GM23338 (cell line): ENCODE data around the gene RELL2. TPM values are rescaled to one million over a fixed set of nuclear protein-coding genes. Genes with fewer than 3 reads are reported as not detected.

Experiments used
- ATAC-seq: fragments of 200-7000 bp; cut with Tn5 transposase; 3 replicates; pipeline ENCODE4 v1.9.1; 2020
- DNase-seq: peaks from one replicate; pipeline ENCODE4 v3.0.0-alpha.2; 2015; ENCODE audit warnings: low spot score
- H2AFZ ChIP-seq: fragments of 200-600 bp; sonication (generic); 2 replicates; pipeline ENCODE4 v1.8.0; 2016; ENCODE audit warnings: antibody characterized with exemption, mild to moderate bottlenecking, moderate library complexity
- H3F3A ChIP-seq: fragments of 200-600 bp; sonication (generic); replicated peaks from 2 replicates; pipeline ENCODE4 v1.8.0; 2017; ENCODE audit warnings: antibody characterized with exemption, mixed run types, low read depth
- H3K27ac ChIP-seq: fragments of 200-600 bp; sonication (generic); 2 replicates; pipeline ENCODE4 v1.6.1; 2016; ENCODE audit warnings: low read depth
- H3K27me3 ChIP-seq: fragments of 200-600 bp; sonication (generic); 2 replicates; pipeline ENCODE4 v1.8.0; 2016; ENCODE audit warnings: mild to moderate bottlenecking, mixed run types, moderate library complexity; ENCODE audit not compliant: insufficient read depth
- H3K36me3 ChIP-seq: fragments of 200-600 bp; sonication (generic); 2 replicates; pipeline ENCODE4 v1.8.0; 2016; ENCODE audit warnings: mild to moderate bottlenecking; ENCODE audit not compliant: insufficient read depth
- H3K4me1 ChIP-seq: fragments of 200-600 bp; sonication (generic); 2 replicates; pipeline ENCODE4 v1.8.0; 2016; ENCODE audit warnings: mild to moderate bottlenecking, moderate library complexity; ENCODE audit not compliant: insufficient read depth
- H3K4me2 ChIP-seq: fragments of 200-600 bp; sonication (generic); 2 replicates; pipeline ENCODE4 v1.7.1; 2017; ENCODE audit warnings: mixed run types
- H3K4me3 ChIP-seq: fragments of 200-600 bp; sonication (generic); 2 replicates; pipeline ENCODE4 v1.6.1; 2016; ENCODE audit warnings: mixed run types
- H3K79me2 ChIP-seq: fragments of 200-600 bp; sonication (generic); replicated peaks from 2 replicates; pipeline ENCODE4 v1.8.0; 2017; ENCODE audit warnings: mild to moderate bottlenecking; ENCODE audit not compliant: insufficient read depth
- H3K9me2 ChIP-seq: fragments of 200-600 bp; sonication (generic); 2 replicates; pipeline ENCODE4 v1.8.0; 2017; ENCODE audit not compliant: insufficient read depth
- H4K20me1 ChIP-seq: fragments of 200-600 bp; sonication (generic); replicated peaks from 2 replicates; pipeline ENCODE4 v1.8.0; 2017; ENCODE audit warnings: mild to moderate bottlenecking; ENCODE audit not compliant: insufficient read depth
- H3K27ac Mint-ChIP-seq: 2 replicates; pipeline ENCODE4 v1.8.0; 2020; ENCODE audit warnings: inconsistent platforms, mild to moderate bottlenecking, moderate library complexity, mixed read lengths
- H3K27me3 Mint-ChIP-seq: 3 replicates; pipeline ENCODE4 v1.8.0; 2022; ENCODE audit warnings: low read depth, mild to moderate bottlenecking, moderate library complexity, mixed read lengths, inconsistent platforms; ENCODE audit not compliant: insufficient read depth, poor library complexity
- H3K36me3 Mint-ChIP-seq: 3 replicates; pipeline ENCODE4 v1.8.0; 2021; ENCODE audit warnings: low read depth, mild to moderate bottlenecking, inconsistent platforms, moderate library complexity, mixed read lengths
- H3K4me1 Mint-ChIP-seq: 3 replicates; pipeline ENCODE4 v1.8.0; 2020; ENCODE audit warnings: mild to moderate bottlenecking, inconsistent platforms, mixed read lengths
- H3K4me3 Mint-ChIP-seq: 3 replicates; pipeline ENCODE4 v1.8.0; 2021; ENCODE audit warnings: moderate library complexity, mild to moderate bottlenecking, inconsistent platforms, mixed read lengths
- H3K9me3 Mint-ChIP-seq: 3 replicates; pipeline ENCODE4 v1.8.0; 2020; ENCODE audit warnings: moderate library complexity, mild to moderate bottlenecking, inconsistent platforms, mixed read lengths
- CREB1 ChIP-seq: fragments of 250-450 bp; sonication (Bioruptor Pico); IDR thresholded peaks from 2 replicates; pipeline ENCODE4 v1.5.0; 2020; ENCODE audit warnings: low read depth, mild to moderate bottlenecking, moderate library complexity
- EZH2 ChIP-seq: fragments of 200-600 bp; sonication (generic); IDR thresholded peaks from one replicate; pipeline ENCODE4 v1.8.0; 2017; ENCODE audit warnings: antibody characterized with exemption, mild to moderate bottlenecking, low read depth; ENCODE audit not compliant: unreplicated experiment
- EZH2phosphoT487 ChIP-seq: fragments of 200-600 bp; sonication (generic); IDR thresholded peaks from one replicate; pipeline ENCODE4 v1.8.1; 2018; ENCODE audit warnings: antibody characterized with exemption; ENCODE audit not compliant: unreplicated experiment
- JUNB ChIP-seq: IDR thresholded peaks from one replicate; pipeline ENCODE4 v1.6.1; 2016; ENCODE audit warnings: antibody characterized with exemption; ENCODE audit not compliant: unreplicated experiment
- NANOG ChIP-seq: IDR thresholded peaks from 2 replicates; pipeline ENCODE4 v1.6.1; 2016; ENCODE audit warnings: antibody characterized with exemption, borderline replicate concordance
- POLR2AphosphoS5 ChIP-seq: IDR thresholded peaks from 2 replicates; pipeline ENCODE4 v1.6.1; 2016; ENCODE audit warnings: antibody characterized with exemption, low read depth
- STAT1 ChIP-seq: IDR thresholded peaks from one replicate; pipeline ENCODE4 v1.6.1; 2016; ENCODE audit warnings: antibody characterized with exemption; ENCODE audit not compliant: unreplicated experiment
- ZNF114 ChIP-seq: fragments of 250-450 bp; sonication (Bioruptor Pico); IDR thresholded peaks from 2 replicates; pipeline ENCODE4 v1.5.0; 2020; ENCODE audit warnings: mild to moderate bottlenecking, moderate library complexity
- ZNF331 ChIP-seq: fragments of 250-450 bp; sonication (Bioruptor Pico); IDR thresholded peaks from 2 replicates; pipeline ENCODE4 v1.5.0; 2020; ENCODE audit warnings: low read depth, mild to moderate bottlenecking, moderate library complexity
- polyA plus RNA-seq: library from polyadenylated mRNA; unstranded; fragments of >200 nt; fragmentation: Nextera tagmentation; extraction: Ambion mirVana; gene quantifications from 2 replicates; pipeline ENCODE4 v1.2.1, GENCODE V29; 2016
- total RNA-seq: library from RNA; depleted of rRNA; stranded (reverse); fragments of >200 nt; shearing (Covaris generic); gene quantifications from 2 replicates; pipeline ENCODE4 v1.2.3, GENCODE V29; 2014
- TF ChIP-seq, protein P1 (sequence below): IDR thresholded peaks from 2 replicates; pipeline ENCODE4 v1.6.1; 2016; ENCODE audit warnings: antibody characterized with exemption
- TF ChIP-seq, protein P2 (sequence below): IDR thresholded peaks from one replicate; pipeline ENCODE4 v1.6.1; 2018; ENCODE audit warnings: antibody characterized with exemption; ENCODE audit not compliant: unreplicated experiment
- TF ChIP-seq, protein P3 (sequence below), 2 experiments: fragments of 200-600 bp in 1 of 2; sonication (generic) in 1 of 2; conservative IDR thresholded peaks; 2 replicates each; pipeline versions ENCODE4 v1.5.1 to v1.6.1; 2016 to 2017; ENCODE audit warnings: antibody characterized with exemption in 2 of 2, low read depth in 2 of 2, mild to moderate bottlenecking in 2 of 2, moderate library complexity in 1 of 2
- TF ChIP-seq, protein P4 (sequence below): fragments of 250-450 bp; sonication (Bioruptor Pico); IDR thresholded peaks from 2 replicates; pipeline ENCODE4 v1.5.0; 2020; ENCODE audit warnings: mild to moderate bottlenecking, moderate library complexity

The RELL2 gene
- total and polyA plus RNA-seq, 2 experiments from 2014 or later = 20.4 to 30.6 TPM

DNA sequence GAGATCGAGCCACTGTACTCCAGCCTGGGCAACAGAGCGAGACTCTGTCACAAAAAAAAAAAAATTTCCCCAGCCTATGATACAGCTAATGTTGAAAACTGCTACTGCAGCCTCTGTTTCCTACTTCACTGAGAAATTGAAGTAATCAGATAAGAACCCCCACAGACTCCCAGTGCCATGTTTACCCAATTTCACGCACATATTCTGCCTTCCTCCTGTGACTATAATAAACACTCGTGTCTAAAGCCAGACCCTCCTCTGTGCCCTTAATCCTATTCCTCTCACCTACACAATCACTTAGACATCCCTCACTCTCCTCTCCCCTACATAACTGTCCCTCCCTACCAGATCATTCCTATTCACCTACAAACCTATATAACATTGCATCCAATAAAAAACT is 38.9 kb downstream of the RELL2 start:
- no peak overlapping the region for H3K4me3 Mint-ChIP-seq
- no peak overlapping the region for H2AFZ ChIP-seq
- H3K27me3 Mint-ChIP-seq = peaks cover 7% of the 10 kb centered on the region

More for the DNA sequence above, 38.9 kb downstream of the RELL2 start:
- peaks cover 22% of the 10 kb centered on the region for H3F3A ChIP-seq
- no peaks in the 10 kb centered on the region; the same call in 1 of the 2 replicates for H4K20me1 ChIP-seq
- ATAC-seq (no peak), DNase-seq (no peak)
- H3K4me1 ChIP-seq = peaks cover 38% of the 10 kb centered on the region
- H3K36me3 ChIP-seq = no peaks in the 10 kb centered on the region; the same call in 1 of the 2 replicates
- H3K4me2 ChIP-seq = peak overlapping the region; percentile 48; the same call in 1 of the 2 replicates
- no peak for TF ChIP-seq ZNF331
- TF ChIP-seq CREB1 (CRISPR knock-in tag) = no peak
- TF ChIP-seq, protein P1, sequence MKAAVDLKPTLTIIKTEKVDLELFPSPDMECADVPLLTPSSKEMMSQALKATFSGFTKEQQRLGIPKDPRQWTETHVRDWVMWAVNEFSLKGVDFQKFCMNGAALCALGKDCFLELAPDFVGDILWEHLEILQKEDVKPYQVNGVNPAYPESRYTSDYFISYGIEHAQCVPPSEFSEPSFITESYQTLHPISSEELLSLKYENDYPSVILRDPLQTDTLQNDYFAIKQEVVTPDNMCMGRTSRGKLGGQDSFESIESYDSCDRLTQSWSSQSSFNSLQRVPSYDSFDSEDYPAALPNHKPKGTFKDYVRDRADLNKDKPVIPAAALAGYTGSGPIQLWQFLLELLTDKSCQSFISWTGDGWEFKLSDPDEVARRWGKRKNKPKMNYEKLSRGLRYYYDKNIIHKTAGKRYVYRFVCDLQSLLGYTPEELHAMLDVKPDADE = no peak
- TF ChIP-seq NANOG = no peak
- TF ChIP-seq, protein P2, sequence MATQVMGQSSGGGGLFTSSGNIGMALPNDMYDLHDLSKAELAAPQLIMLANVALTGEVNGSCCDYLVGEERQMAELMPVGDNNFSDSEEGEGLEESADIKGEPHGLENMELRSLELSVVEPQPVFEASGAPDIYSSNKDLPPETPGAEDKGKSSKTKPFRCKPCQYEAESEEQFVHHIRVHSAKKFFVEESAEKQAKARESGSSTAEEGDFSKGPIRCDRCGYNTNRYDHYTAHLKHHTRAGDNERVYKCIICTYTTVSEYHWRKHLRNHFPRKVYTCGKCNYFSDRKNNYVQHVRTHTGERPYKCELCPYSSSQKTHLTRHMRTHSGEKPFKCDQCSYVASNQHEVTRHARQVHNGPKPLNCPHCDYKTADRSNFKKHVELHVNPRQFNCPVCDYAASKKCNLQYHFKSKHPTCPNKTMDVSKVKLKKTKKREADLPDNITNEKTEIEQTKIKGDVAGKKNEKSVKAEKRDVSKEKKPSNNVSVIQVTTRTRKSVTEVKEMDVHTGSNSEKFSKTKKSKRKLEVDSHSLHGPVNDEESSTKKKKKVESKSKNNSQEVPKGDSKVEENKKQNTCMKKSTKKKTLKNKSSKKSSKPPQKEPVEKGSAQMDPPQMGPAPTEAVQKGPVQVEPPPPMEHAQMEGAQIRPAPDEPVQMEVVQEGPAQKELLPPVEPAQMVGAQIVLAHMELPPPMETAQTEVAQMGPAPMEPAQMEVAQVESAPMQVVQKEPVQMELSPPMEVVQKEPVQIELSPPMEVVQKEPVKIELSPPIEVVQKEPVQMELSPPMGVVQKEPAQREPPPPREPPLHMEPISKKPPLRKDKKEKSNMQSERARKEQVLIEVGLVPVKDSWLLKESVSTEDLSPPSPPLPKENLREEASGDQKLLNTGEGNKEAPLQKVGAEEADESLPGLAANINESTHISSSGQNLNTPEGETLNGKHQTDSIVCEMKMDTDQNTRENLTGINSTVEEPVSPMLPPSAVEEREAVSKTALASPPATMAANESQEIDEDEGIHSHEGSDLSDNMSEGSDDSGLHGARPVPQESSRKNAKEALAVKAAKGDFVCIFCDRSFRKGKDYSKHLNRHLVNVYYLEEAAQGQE = no peak
- TF ChIP-seq POLR2AphosphoS5 = no peak
- TF ChIP-seq ZNF114 (CRISPR knock-in tag) = no peak
- TF ChIP-seq, protein P3, sequence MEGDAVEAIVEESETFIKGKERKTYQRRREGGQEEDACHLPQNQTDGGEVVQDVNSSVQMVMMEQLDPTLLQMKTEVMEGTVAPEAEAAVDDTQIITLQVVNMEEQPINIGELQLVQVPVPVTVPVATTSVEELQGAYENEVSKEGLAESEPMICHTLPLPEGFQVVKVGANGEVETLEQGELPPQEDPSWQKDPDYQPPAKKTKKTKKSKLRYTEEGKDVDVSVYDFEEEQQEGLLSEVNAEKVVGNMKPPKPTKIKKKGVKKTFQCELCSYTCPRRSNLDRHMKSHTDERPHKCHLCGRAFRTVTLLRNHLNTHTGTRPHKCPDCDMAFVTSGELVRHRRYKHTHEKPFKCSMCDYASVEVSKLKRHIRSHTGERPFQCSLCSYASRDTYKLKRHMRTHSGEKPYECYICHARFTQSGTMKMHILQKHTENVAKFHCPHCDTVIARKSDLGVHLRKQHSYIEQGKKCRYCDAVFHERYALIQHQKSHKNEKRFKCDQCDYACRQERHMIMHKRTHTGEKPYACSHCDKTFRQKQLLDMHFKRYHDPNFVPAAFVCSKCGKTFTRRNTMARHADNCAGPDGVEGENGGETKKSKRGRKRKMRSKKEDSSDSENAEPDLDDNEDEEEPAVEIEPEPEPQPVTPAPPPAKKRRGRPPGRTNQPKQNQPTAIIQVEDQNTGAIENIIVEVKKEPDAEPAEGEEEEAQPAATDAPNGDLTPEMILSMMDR (conservative IDR thresholded peaks at IDR 0.05; ENCODE audit: low read depth in 2 of 2) = no peak
- no peak for TF ChIP-seq EZH2phosphoT487
- no peak for TF ChIP-seq EZH2
- no peak for TF ChIP-seq JUNB
- TF ChIP-seq STAT1 = no peak
- TF ChIP-seq, protein P4, sequence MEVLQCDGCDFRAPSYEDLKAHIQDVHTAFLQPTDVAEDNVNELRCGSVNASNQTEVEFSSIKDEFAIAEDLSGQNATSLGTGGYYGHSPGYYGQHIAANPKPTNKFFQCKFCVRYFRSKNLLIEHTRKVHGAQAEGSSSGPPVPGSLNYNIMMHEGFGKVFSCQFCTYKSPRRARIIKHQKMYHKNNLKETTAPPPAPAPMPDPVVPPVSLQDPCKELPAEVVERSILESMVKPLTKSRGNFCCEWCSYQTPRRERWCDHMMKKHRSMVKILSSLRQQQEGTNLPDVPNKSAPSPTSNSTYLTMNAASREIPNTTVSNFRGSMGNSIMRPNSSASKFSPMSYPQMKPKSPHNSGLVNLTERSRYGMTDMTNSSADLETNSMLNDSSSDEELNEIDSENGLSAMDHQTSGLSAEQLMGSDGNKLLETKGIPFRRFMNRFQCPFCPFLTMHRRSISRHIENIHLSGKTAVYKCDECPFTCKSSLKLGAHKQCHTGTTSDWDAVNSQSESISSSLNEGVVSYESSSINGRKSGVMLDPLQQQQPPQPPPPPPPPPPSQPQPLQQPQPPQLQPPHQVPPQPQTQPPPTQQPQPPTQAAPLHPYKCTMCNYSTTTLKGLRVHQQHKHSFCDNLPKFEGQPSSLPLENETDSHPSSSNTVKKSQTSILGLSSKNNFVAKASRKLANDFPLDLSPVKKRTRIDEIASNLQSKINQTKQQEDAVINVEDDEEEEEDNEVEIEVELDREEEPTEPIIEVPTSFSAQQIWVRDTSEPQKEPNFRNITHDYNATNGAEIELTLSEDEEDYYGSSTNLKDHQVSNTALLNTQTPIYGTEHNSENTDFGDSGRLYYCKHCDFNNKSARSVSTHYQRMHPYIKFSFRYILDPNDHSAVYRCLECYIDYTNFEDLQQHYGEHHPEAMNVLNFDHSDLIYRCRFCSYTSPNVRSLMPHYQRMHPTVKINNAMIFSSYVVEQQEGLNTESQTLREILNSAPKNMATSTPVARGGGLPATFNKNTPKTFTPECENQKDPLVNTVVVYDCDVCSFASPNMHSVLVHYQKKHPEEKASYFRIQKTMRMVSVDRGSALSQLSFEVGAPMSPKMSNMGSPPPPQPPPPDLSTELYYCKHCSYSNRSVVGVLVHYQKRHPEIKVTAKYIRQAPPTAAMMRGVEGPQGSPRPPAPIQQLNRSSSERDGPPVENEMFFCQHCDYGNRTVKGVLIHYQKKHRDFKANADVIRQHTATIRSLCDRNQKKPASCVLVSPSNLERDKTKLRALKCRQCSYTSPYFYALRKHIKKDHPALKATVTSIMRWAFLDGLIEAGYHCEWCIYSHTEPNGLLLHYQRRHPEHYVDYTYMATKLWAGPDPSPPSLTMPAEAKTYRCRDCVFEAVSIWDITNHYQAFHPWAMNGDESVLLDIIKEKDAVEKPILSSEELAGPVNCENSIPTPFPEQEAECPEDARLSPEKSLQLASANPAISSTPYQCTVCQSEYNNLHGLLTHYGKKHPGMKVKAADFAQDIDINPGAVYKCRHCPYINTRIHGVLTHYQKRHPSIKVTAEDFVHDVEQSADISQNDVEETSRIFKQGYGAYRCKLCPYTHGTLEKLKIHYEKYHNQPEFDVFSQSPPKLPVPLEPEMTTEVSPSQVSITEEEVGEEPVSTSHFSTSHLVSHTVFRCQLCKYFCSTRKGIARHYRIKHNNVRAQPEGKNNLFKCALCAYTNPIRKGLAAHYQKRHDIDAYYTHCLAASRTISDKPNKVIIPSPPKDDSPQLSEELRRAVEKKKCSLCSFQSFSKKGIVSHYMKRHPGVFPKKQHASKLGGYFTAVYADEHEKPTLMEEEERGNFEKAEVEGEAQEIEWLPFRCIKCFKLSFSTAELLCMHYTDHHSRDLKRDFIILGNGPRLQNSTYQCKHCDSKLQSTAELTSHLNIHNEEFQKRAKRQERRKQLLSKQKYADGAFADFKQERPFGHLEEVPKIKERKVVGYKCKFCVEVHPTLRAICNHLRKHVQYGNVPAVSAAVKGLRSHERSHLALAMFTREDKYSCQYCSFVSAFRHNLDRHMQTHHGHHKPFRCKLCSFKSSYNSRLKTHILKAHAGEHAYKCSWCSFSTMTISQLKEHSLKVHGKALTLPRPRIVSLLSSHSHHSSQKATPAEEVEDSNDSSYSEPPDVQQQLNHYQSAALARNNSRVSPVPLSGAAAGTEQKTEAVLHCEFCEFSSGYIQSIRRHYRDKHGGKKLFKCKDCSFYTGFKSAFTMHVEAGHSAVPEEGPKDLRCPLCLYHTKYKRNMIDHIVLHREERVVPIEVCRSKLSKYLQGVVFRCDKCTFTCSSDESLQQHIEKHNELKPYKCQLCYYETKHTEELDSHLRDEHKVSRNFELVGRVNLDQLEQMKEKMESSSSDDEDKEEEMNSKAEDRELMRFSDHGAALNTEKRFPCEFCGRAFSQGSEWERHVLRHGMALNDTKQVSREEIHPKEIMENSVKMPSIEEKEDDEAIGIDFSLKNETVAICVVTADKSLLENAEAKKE (CRISPR knock-in tag) = no peak
- no peak overlapping the region for H3K27ac Mint-ChIP-seq
- no peaks in the 10 kb centered on the region; the same call in 2 of the 3 replicates for H3K9me3 Mint-ChIP-seq
- no peak overlapping the region for H3K4me3 ChIP-seq
- peak overlapping the region; percentile 94 for H3K27ac ChIP-seq
- peaks cover 20% of the 10 kb centered on the region; the same call in 1 of the 2 replicates for H3K79me2 ChIP-seq
- no peaks in the 10 kb centered on the region for H3K27me3 ChIP-seq
- H3K9me2 ChIP-seq = no peaks in the 10 kb centered on the region
- peaks cover 57% of the 10 kb centered on the region for H3K36me3 Mint-ChIP-seq
- H3K4me1 Mint-ChIP-seq = peaks cover 39% of the 10 kb centered on the region
